WTC11 (cell line): Measurements from ENCODE around the gene HNF1B. TPM values are rescaled to one million over a fixed set of nuclear protein-coding genes. Genes with fewer than 3 reads are reported as not detected.

Experiments
- ATAC-seq: fragments of 200-7000 bp; cut with Tn5 transposase; 2 replicates; pipeline ENCODE4 v1.10.0; 2021; ENCODE audit warnings: mild to moderate bottlenecking, moderate library complexity
- CTCF ChIA-PET: fragments of 300-600 bp; sonication (Branson Sonifier 250); formaldehyde crosslinking; loops from one replicate; lab custom pipeline; 2021; ENCODE audit warnings: antibody characterized with exemption; lab: Charles Lee
- POLR2A ChIA-PET: fragments of 350-600 bp; sonication (Branson Sonifier 250); formaldehyde crosslinking; loops from one replicate; lab custom pipeline; 2021; ENCODE audit warnings: antibody characterized with exemption; lab: Charles Lee
- DNase-seq: peaks from one replicate; pipeline ENCODE4 v3.0.0; 2021; ENCODE audit warnings: low spot score
- H3K27ac Mint-ChIP-seq: 2 replicates; pipeline ENCODE4 v1.8.0; 2021; ENCODE audit warnings: mixed read lengths
- H3K27me3 Mint-ChIP-seq: 2 replicates; pipeline ENCODE4 v1.8.0; 2021; ENCODE audit warnings: low read depth, mild to moderate bottlenecking, moderate library complexity, mixed read lengths
- H3K36me3 Mint-ChIP-seq: 2 replicates; pipeline ENCODE4 v1.8.0; 2021; ENCODE audit warnings: mixed read lengths
- H3K4me1 Mint-ChIP-seq: 2 replicates; pipeline ENCODE4 v1.8.0; 2022; ENCODE audit warnings: mixed read lengths
- H3K4me3 Mint-ChIP-seq: 2 replicates; pipeline ENCODE4 v1.8.0; 2021; ENCODE audit warnings: mild to moderate bottlenecking, moderate library complexity, mixed read lengths
- H3K9me3 Mint-ChIP-seq: 2 replicates; pipeline ENCODE4 v1.8.0; 2021; ENCODE audit warnings: mixed read lengths
- AFF4 ChIP-seq: sonication (generic); formaldehyde crosslinking; IDR thresholded peaks from 2 replicates; pipeline ENCODE4 v1.8.1; 2023; ENCODE audit warnings: mild to moderate bottlenecking, missing genetic modification reagents, borderline replicate concordance
- ATF1 ChIP-seq: sonication (generic); formaldehyde crosslinking; IDR thresholded peaks from 2 replicates; pipeline ENCODE4 v1.8.1; 2023; ENCODE audit warnings: mild to moderate bottlenecking, moderate library complexity, missing genetic modification reagents
- CREB1 ChIP-seq: sonication (generic); formaldehyde crosslinking; IDR thresholded peaks from 2 replicates; pipeline ENCODE4 v1.8.0; 2023; ENCODE audit warnings: mild to moderate bottlenecking, missing genetic modification reagents
- CREM ChIP-seq: sonication (generic); formaldehyde crosslinking; IDR thresholded peaks from 2 replicates; pipeline ENCODE4 v1.8.1; 2022; ENCODE audit warnings: mild to moderate bottlenecking, missing genetic modification reagents, moderate library complexity
- ETV6 ChIP-seq: sonication (generic); formaldehyde crosslinking; IDR thresholded peaks from 2 replicates; pipeline ENCODE4 v1.8.1; 2022; ENCODE audit warnings: mild to moderate bottlenecking, missing genetic modification reagents
- IRF1 ChIP-seq: sonication (generic); formaldehyde crosslinking; IDR thresholded peaks from 2 replicates; pipeline ENCODE4 v1.8.0; 2023; ENCODE audit warnings: missing genetic modification reagents
- MYBL2 ChIP-seq: sonication (generic); formaldehyde crosslinking; IDR thresholded peaks from 2 replicates; pipeline ENCODE4 v1.8.1; 2023; ENCODE audit warnings: mild to moderate bottlenecking, moderate library complexity, missing genetic modification reagents
- PRDM15 ChIP-seq: sonication (generic); formaldehyde crosslinking; IDR thresholded peaks from 2 replicates; pipeline ENCODE4 v1.8.0; 2022; ENCODE audit warnings: missing genetic modification reagents
- SP1 ChIP-seq: sonication (generic); formaldehyde crosslinking; conservative IDR thresholded peaks from 2 replicates; pipeline ENCODE4 v1.8.1; 2022; ENCODE audit warnings: missing genetic modification reagents
- TP53 ChIP-seq: sonication (generic); formaldehyde crosslinking; IDR thresholded peaks from 2 replicates; pipeline ENCODE4 v1.8.1; 2023; ENCODE audit warnings: mild to moderate bottlenecking, missing genetic modification reagents
- ZNF121 ChIP-seq: sonication (generic); formaldehyde crosslinking; IDR thresholded peaks from 2 replicates; pipeline ENCODE4 v1.8.0; 2023; ENCODE audit warnings: missing genetic modification reagents
- ZNF232 ChIP-seq: sonication (generic); formaldehyde crosslinking; IDR thresholded peaks from 2 replicates; pipeline ENCODE4 v1.8.0; 2022; ENCODE audit warnings: mild to moderate bottlenecking, missing genetic modification reagents
- ZNF263 ChIP-seq: sonication (generic); formaldehyde crosslinking; IDR thresholded peaks from 2 replicates; pipeline ENCODE4 v1.8.1; 2022; ENCODE audit warnings: low read depth, mild to moderate bottlenecking, moderate library complexity, missing genetic modification reagents
- ZNF281 ChIP-seq: sonication (generic); formaldehyde crosslinking; IDR thresholded peaks from 2 replicates; pipeline ENCODE4 v1.8.0; 2023; ENCODE audit warnings: mild to moderate bottlenecking, missing genetic modification reagents
- ZNF416 ChIP-seq: fragments of 250-450 bp; sonication (Bioruptor Pico); IDR thresholded peaks from 2 replicates; pipeline ENCODE4 v1.9.0; 2021; ENCODE audit warnings: mild to moderate bottlenecking, inconsistent platforms
- total RNA-seq: library from RNA; stranded (reverse); gene quantifications from 3 replicates; pipeline ENCODE4 v1.2.3, GENCODE V29; 2021
- TF ChIP-seq, protein P1 (sequence below): sonication (generic); formaldehyde crosslinking; IDR thresholded peaks from 2 replicates; pipeline ENCODE4 v1.8.1; 2023; ENCODE audit warnings: mild to moderate bottlenecking, missing genetic modification reagents
- TF ChIP-seq, protein P2 (sequence below): sonication (generic); formaldehyde crosslinking; conservative IDR thresholded peaks from 2 replicates; pipeline ENCODE4 v1.8.1; 2023; ENCODE audit warnings: mild to moderate bottlenecking, low read depth, missing genetic modification reagents, moderate library complexity

HNF1B gene
- total RNA-seq, 1 experiment from 2014 or later, result 0.26 TPM

- TF ChIP-seq ZNF416 (CRISPR knock-in tag), result no peak
- TF ChIP-seq ZNF121 (CRISPR knock-in tag), result no peak
- TF ChIP-seq ATF1 (CRISPR knock-in tag), result no peak
- TF ChIP-seq IRF1 (CRISPR knock-in tag), result no peak
- no peak for TF ChIP-seq MYBL2 (CRISPR knock-in tag)
- no peak for TF ChIP-seq TP53 (CRISPR knock-in tag)
- no peak for TF ChIP-seq ZNF281 (CRISPR knock-in tag)
- TF ChIP-seq, protein P1, sequence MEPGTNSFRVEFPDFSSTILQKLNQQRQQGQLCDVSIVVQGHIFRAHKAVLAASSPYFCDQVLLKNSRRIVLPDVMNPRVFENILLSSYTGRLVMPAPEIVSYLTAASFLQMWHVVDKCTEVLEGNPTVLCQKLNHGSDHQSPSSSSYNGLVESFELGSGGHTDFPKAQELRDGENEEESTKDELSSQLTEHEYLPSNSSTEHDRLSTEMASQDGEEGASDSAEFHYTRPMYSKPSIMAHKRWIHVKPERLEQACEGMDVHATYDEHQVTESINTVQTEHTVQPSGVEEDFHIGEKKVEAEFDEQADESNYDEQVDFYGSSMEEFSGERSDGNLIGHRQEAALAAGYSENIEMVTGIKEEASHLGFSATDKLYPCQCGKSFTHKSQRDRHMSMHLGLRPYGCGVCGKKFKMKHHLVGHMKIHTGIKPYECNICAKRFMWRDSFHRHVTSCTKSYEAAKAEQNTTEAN, result no peak
- TF ChIP-seq PRDM15 (CRISPR knock-in tag), result no peak
- TF ChIP-seq ETV6 (CRISPR knock-in tag), result no peak
- TF ChIP-seq SP1 (CRISPR knock-in tag), result no peak
- TF ChIP-seq CREB1, result no peak
- TF ChIP-seq, protein P2, sequence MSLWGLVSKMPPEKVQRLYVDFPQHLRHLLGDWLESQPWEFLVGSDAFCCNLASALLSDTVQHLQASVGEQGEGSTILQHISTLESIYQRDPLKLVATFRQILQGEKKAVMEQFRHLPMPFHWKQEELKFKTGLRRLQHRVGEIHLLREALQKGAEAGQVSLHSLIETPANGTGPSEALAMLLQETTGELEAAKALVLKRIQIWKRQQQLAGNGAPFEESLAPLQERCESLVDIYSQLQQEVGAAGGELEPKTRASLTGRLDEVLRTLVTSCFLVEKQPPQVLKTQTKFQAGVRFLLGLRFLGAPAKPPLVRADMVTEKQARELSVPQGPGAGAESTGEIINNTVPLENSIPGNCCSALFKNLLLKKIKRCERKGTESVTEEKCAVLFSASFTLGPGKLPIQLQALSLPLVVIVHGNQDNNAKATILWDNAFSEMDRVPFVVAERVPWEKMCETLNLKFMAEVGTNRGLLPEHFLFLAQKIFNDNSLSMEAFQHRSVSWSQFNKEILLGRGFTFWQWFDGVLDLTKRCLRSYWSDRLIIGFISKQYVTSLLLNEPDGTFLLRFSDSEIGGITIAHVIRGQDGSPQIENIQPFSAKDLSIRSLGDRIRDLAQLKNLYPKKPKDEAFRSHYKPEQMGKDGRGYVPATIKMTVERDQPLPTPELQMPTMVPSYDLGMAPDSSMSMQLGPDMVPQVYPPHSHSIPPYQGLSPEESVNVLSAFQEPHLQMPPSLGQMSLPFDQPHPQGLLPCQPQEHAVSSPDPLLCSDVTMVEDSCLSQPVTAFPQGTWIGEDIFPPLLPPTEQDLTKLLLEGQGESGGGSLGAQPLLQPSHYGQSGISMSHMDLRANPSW (CRISPR knock-in tag), result no peak
- TF ChIP-seq AFF4 (CRISPR knock-in tag), result no peak
- no peak for TF ChIP-seq CREM (CRISPR knock-in tag)
- no peak for TF ChIP-seq ZNF232 (CRISPR knock-in tag)
- TF ChIP-seq ZNF263 (CRISPR knock-in tag), result no peak
- Mint-ChIP-seq H3K27ac (no peak overlapping the region), H3K27me3 (peaks cover 21% of the 10 kb centered on the region), H3K4me3 (no peak overlapping the region), H3K9me3 (no peaks in the 10 kb centered on the region), H3K4me1 (peaks cover 13% of the 10 kb centered on the region), H3K36me3 (no peaks in the 10 kb centered on the region)
- ChIA-PET CTCF (no interaction called here), POLR2A (interaction anchor here (0.8 kb wide), 1 partner anchor 357 kb away, joined by 6 read pairs; no protein-coding TSS in a partner anchor)
- no peak for DNase-seq
- no peak for ATAC-seq
Observed at GRCh38 chr17:37729905-37730304, 15.0 kb downstream of the HNF1B start.
